ENCODE measurements around the gene PGBD1. TPM values are rescaled to one million over a fixed set of nuclear protein-coding genes. Genes with fewer than 3 reads are reported as not detected.

Gene PGBD1
- total and polyA plus RNA-seq, 2 experiments from 2014 or later: 7.5 to 10.5 TPM

DNA sequence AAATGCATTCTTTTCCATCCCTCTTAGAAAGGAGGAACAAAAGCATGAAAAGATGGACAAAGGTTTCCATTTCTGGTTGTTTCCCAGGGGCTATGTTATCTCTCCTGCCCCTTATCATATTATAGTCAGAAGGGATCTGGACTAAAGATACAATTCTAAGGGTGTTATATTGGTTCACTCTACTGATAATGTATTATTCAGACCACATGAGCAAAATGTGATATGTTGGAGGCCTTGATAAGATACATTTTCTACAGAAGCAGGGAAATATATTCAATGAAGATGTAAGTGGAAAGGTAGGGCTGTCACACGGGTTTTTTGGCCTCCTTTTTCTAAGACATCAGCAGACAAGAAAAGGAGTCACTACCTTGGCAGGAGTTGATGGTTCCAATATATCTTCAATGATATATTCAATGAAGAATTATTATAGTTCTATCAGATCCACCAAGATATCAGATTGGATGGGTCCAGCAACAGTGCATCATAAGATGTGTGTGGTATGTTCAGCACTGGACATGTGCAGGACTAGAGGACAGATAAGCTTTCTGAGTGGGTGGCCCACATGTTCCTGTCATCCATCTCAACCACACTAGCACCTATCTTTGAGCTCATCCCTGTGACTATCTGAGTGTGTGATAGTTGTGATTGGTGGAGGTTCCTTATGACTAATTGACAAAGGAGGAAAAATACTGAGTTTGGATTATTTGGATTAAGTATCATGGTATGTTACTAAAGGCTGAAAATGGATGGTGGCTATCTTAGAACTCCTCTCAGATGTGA, 62.7 kb downstream of the PGBD1 start (continued):
- TF ChIP-seq, protein P1, sequence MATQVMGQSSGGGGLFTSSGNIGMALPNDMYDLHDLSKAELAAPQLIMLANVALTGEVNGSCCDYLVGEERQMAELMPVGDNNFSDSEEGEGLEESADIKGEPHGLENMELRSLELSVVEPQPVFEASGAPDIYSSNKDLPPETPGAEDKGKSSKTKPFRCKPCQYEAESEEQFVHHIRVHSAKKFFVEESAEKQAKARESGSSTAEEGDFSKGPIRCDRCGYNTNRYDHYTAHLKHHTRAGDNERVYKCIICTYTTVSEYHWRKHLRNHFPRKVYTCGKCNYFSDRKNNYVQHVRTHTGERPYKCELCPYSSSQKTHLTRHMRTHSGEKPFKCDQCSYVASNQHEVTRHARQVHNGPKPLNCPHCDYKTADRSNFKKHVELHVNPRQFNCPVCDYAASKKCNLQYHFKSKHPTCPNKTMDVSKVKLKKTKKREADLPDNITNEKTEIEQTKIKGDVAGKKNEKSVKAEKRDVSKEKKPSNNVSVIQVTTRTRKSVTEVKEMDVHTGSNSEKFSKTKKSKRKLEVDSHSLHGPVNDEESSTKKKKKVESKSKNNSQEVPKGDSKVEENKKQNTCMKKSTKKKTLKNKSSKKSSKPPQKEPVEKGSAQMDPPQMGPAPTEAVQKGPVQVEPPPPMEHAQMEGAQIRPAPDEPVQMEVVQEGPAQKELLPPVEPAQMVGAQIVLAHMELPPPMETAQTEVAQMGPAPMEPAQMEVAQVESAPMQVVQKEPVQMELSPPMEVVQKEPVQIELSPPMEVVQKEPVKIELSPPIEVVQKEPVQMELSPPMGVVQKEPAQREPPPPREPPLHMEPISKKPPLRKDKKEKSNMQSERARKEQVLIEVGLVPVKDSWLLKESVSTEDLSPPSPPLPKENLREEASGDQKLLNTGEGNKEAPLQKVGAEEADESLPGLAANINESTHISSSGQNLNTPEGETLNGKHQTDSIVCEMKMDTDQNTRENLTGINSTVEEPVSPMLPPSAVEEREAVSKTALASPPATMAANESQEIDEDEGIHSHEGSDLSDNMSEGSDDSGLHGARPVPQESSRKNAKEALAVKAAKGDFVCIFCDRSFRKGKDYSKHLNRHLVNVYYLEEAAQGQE (IDR thresholded peaks at IDR 0.05; ENCODE audit: unreplicated experiment): no peak
- TF ChIP-seq JUNB (IDR thresholded peaks at IDR 0.05; ENCODE audit: unreplicated experiment): no peak
- no peak for TF ChIP-seq ZNF114 (CRISPR knock-in tag; IDR thresholded peaks at IDR 0.05)
- TF ChIP-seq ZNF331 (CRISPR knock-in tag; IDR thresholded peaks at IDR 0.05; ENCODE audit: low read depth): no peak
- TF ChIP-seq, protein P2, sequence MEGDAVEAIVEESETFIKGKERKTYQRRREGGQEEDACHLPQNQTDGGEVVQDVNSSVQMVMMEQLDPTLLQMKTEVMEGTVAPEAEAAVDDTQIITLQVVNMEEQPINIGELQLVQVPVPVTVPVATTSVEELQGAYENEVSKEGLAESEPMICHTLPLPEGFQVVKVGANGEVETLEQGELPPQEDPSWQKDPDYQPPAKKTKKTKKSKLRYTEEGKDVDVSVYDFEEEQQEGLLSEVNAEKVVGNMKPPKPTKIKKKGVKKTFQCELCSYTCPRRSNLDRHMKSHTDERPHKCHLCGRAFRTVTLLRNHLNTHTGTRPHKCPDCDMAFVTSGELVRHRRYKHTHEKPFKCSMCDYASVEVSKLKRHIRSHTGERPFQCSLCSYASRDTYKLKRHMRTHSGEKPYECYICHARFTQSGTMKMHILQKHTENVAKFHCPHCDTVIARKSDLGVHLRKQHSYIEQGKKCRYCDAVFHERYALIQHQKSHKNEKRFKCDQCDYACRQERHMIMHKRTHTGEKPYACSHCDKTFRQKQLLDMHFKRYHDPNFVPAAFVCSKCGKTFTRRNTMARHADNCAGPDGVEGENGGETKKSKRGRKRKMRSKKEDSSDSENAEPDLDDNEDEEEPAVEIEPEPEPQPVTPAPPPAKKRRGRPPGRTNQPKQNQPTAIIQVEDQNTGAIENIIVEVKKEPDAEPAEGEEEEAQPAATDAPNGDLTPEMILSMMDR (conservative IDR thresholded peaks at IDR 0.05; ENCODE audit: low read depth in 2 of 2): no peak

DNA sequence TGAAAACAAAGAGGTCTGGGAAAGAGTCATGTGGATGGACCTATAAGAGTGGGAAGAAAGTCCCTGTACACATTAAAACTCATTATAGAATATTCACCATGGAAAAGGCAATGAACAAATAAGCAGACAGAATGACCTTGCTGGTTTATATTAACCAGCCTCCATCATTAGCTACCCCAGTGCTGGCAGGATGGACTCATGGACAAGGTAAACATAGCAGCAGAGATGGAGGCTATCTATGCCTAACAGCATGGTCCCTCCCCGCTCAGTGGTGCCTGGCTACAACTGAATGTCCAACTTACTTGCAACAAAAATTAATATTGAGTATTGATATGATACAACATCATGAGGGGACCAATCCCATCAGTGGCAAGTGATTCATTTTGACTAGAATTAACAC, 63.8 kb downstream of the PGBD1 start:
- Mint-ChIP-seq H3K27me3 (ENCODE audit: insufficient read depth, low read depth, poor library complexity) (peaks cover 9% of the 10 kb centered on the region), H3K4me3 (no peak overlapping the region; the same call in 2 of the 3 replicates)
- TF ChIP-seq, protein P2 (conservative IDR thresholded peaks at IDR 0.05; ENCODE audit: low read depth in 2 of 2): no peak
- TF ChIP-seq, protein P3, sequence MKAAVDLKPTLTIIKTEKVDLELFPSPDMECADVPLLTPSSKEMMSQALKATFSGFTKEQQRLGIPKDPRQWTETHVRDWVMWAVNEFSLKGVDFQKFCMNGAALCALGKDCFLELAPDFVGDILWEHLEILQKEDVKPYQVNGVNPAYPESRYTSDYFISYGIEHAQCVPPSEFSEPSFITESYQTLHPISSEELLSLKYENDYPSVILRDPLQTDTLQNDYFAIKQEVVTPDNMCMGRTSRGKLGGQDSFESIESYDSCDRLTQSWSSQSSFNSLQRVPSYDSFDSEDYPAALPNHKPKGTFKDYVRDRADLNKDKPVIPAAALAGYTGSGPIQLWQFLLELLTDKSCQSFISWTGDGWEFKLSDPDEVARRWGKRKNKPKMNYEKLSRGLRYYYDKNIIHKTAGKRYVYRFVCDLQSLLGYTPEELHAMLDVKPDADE (IDR thresholded peaks at IDR 0.05): no peak
- no peak for TF ChIP-seq POLR2AphosphoS5 (IDR thresholded peaks at IDR 0.05; ENCODE audit: low read depth)

More for the DNA sequence above, 63.8 kb downstream of the PGBD1 start:
- Histone ChIP-seq H3K4me3 (no peak overlapping the region), H3K27me3 (ENCODE audit: insufficient read depth) (no peaks in the 10 kb centered on the region), H3K36me3 (ENCODE audit: insufficient read depth) (no peaks in the 10 kb centered on the region), H3K9me2 (ENCODE audit: insufficient read depth) (no peaks in the 10 kb centered on the region), H3K79me2 (replicated peaks; ENCODE audit: insufficient read depth) (peaks cover 2% of the 10 kb centered on the region; the same call in 1 of the 2 replicates), H2AFZ (no peak overlapping the region), H3K4me2 (no peak overlapping the region), H3K4me1 (ENCODE audit: insufficient read depth) (no peaks in the 10 kb centered on the region), H4K20me1 (replicated peaks; ENCODE audit: insufficient read depth) (no peaks in the 10 kb centered on the region), H3K27ac (ENCODE audit: low read depth) (no peak overlapping the region), H3F3A (replicated peaks; ENCODE audit: low read depth) (no peaks in the 10 kb centered on the region)
- H3K36me3 Mint-ChIP-seq (ENCODE audit: low read depth): no peaks in the 10 kb centered on the region
- peaks cover 5% of the 10 kb centered on the region; the same call in 1 of the 3 replicates for H3K4me1 Mint-ChIP-seq
- ATAC-seq (no peak), DNase-seq (ENCODE audit: low spot score) (no peak)
- H3K9me3 Mint-ChIP-seq: no peaks in the 10 kb centered on the region
- no peak overlapping the region for H3K27ac Mint-ChIP-seq

All from GM23338 (cell line).